LNCAP (cell line): Measurements from ENCODE around the gene TMEM203.

ENCODE experiments used
- CTCF ChIP-seq: fragments of 450-650 bp; IDR thresholded peaks from 2 replicates; pipeline ENCODE4 v1.5.1; 2017; ENCODE audit warnings: mild to moderate bottlenecking

The TMEM203 gene

GRCh38 chr9:137198902-137199283, 6.6 kb downstream of the TMEM203 start:
- no peak for TF ChIP-seq CTCF

- TF ChIP-seq CTCF: no peak
Measured at GRCh38 chr9:137198051-137198901, 7.2 kb downstream of the TMEM203 start.

GRCh38 chr9:137195525-137196220, 9.8 kb downstream of the TMEM203 start:
- TF ChIP-seq CTCF: no peak

GRCh38 chr9:137194909-137195308, 10.5 kb downstream of the TMEM203 start:
- no peak for TF ChIP-seq CTCF

- TF ChIP-seq CTCF: no peak
Measured at GRCh38 chr9:137194388-137194787, 11.1 kb downstream of the TMEM203 start.

- no peak for TF ChIP-seq CTCF
Measured at GRCh38 chr9:137193771-137194170, 11.7 kb downstream of the TMEM203 start.

GRCh38 chr9:137192859-137193258, 12.6 kb downstream of the TMEM203 start:
- no peak for TF ChIP-seq CTCF
